Gastrocnemius medialis (tissue), 4 donors: ENCODE measurements around the gene CACNA2D2.

Experiments
- POLR2A ChIP-seq, 2 donors: fragments of 450-650 bp; IDR thresholded peaks; one replicate each; pipeline ENCODE4 v1.6.1; 2017; ENCODE audit warnings: antibody characterized with exemption in 2 of 2, mild to moderate bottlenecking in 2 of 2, moderate library complexity in 2 of 2
- TF ChIP-seq, protein P1 (sequence below), 5 experiments: fragments of 450-650 bp in 3 of 5; fragments of 200-600 bp in 2 of 5; sonication (generic) in 2 of 5; IDR thresholded peaks in 4 of 5; conservative IDR thresholded peaks in 1 of 5; 1 replicate in 4 of 5; 2 replicates in 1 of 5; pipeline ENCODE4 v1.5.1; 2016 to 2019; ENCODE audit warnings: antibody characterized with exemption in 5 of 5, mild to moderate bottlenecking in 3 of 5, moderate library complexity in 3 of 5

- no peak for TF ChIP-seq POLR2A (IDR thresholded peaks at IDR 0.05)
- TF ChIP-seq, protein P1, sequence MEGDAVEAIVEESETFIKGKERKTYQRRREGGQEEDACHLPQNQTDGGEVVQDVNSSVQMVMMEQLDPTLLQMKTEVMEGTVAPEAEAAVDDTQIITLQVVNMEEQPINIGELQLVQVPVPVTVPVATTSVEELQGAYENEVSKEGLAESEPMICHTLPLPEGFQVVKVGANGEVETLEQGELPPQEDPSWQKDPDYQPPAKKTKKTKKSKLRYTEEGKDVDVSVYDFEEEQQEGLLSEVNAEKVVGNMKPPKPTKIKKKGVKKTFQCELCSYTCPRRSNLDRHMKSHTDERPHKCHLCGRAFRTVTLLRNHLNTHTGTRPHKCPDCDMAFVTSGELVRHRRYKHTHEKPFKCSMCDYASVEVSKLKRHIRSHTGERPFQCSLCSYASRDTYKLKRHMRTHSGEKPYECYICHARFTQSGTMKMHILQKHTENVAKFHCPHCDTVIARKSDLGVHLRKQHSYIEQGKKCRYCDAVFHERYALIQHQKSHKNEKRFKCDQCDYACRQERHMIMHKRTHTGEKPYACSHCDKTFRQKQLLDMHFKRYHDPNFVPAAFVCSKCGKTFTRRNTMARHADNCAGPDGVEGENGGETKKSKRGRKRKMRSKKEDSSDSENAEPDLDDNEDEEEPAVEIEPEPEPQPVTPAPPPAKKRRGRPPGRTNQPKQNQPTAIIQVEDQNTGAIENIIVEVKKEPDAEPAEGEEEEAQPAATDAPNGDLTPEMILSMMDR (IDR thresholded peaks at IDR 0.05 in 4 of 5, conservative IDR thresholded peaks at IDR 0.05 in 1 of 5) = no peak
These were observed 143.7 kb downstream of the CACNA2D2 start for GRCh38 chr3:50359760-50360110.
